Common myeloid progenitor, CD34-positive (primary cell): ENCODE results near the gene SNX20.

ENCODE experiments used
- CTCF ChIA-PET: fragments of 350-600 bp; sonication (Branson Sonifier 250); formaldehyde crosslinking; loops from one replicate; lab custom pipeline; 2021; ENCODE audit warnings: antibody characterized with exemption; lab: Charles Lee
- POLR2A ChIA-PET: fragments of 350-600 bp; sonication (Branson Sonifier 250); formaldehyde crosslinking; loops from one replicate; lab custom pipeline; 2021; ENCODE audit warnings: antibody characterized with exemption; lab: Charles Lee
- DNase-seq, 3 donors: peaks; one replicate each; pipeline versions ENCODE4 v3.0.0 to v3.0.0-alpha.2; 2013
- H3K27ac ChIP-seq, 2 experiments: 1 replicate in 1 of 2; 2 replicates in 1 of 2; pipeline ENCODE4 v1.7.0; 2013; ENCODE audit warnings: inconsistent platforms in 2 of 2, low read length in 2 of 2, mild to moderate bottlenecking in 2 of 2, low read depth in 1 of 2, moderate library complexity in 1 of 2; ENCODE audit not compliant: severe bottlenecking in 2 of 2, insufficient read depth in 1 of 2, poor library complexity in 1 of 2
- H3K27me3 ChIP-seq, 5 experiments: replicated peaks in 2 of 5; 1 replicate in 3 of 5; 2 replicates in 2 of 5; pipeline versions ENCODE4 v1.6.1 to v1.7.0; 2013; ENCODE audit warnings: low read length in 4 of 5, mild to moderate bottlenecking in 2 of 5, moderate library complexity in 2 of 5, inconsistent platforms in 1 of 5; ENCODE audit not compliant: insufficient read depth in 5 of 5, control insufficient read depth in 4 of 5
- H3K36me3 ChIP-seq, 4 experiments: 1 replicate in 2 of 4; 2 replicates in 2 of 4; pipeline versions ENCODE4 v1.6.1 to v1.7.0; 2013; ENCODE audit warnings: low read length in 3 of 4, control low read depth in 1 of 4, mild to moderate bottlenecking in 1 of 4; ENCODE audit not compliant: control insufficient read depth in 4 of 4, insufficient read depth in 4 of 4
- H3K4me1 ChIP-seq, 4 experiments: 1 replicate in 3 of 4; 2 replicates in 1 of 4; pipeline versions ENCODE4 v1.6.1 to v1.7.1; 2013; ENCODE audit warnings: low read length in 3 of 4, mild to moderate bottlenecking in 3 of 4, control low read depth in 1 of 4, inconsistent platforms in 1 of 4, moderate library complexity in 1 of 4; ENCODE audit not compliant: control insufficient read depth in 4 of 4, insufficient read depth in 4 of 4; ENCODE audit errors: control extremely low read depth in 1 of 4
- H3K4me3 ChIP-seq, 7 experiments: 1 replicate in 4 of 7; 2 replicates in 3 of 7; pipeline versions ENCODE4 v1.5.1 to v1.7.0; 2013; ENCODE audit warnings: mild to moderate bottlenecking in 7 of 7, low read length in 6 of 7, moderate library complexity in 6 of 7, inconsistent platforms in 2 of 7, low read depth in 2 of 7, control low read depth in 1 of 7; ENCODE audit not compliant: insufficient read depth in 4 of 7, control insufficient read depth in 1 of 7; ENCODE audit errors: extremely low read depth in 1 of 7
- H3K9me3 ChIP-seq, 5 experiments: 1 replicate in 4 of 5; 2 replicates in 1 of 5; pipeline versions ENCODE4 v1.6.1 to v1.7.1; 2013; ENCODE audit warnings: low read length in 4 of 5, mild to moderate bottlenecking in 2 of 5, inconsistent platforms in 1 of 5, low read depth in 1 of 5, moderate library complexity in 1 of 5; ENCODE audit not compliant: control insufficient read depth in 4 of 5, insufficient read depth in 2 of 5; ENCODE audit errors: control extremely low read depth in 1 of 5
- WGBS: methylation state at CpG from one replicate; pipeline ENCODE4 v1.1.5; 2013; ENCODE audit not compliant: insufficient coverage; 5-methylcytosine and 5-hydroxymethylcytosine counted together

SNX20 gene

GRCh38 chr16:50712560-50712898, 31.4 kb upstream of the SNX20 start:
- Histone ChIP-seq H3K4me3 (no peak overlapping the region), H3K27ac (no peak overlapping the region), H3K27me3 (no peaks in the 10 kb centered on the region), H3K9me3 (no peaks in the 10 kb centered on the region), H3K4me1 (peaks cover 40 to 92% (median 58%) of the 10 kb centered on the region in 4 experiments), H3K36me3 (peaks cover 0 to 2% (median under 1%) of the 10 kb centered on the region in 4 experiments)
- POLR2A ChIA-PET = no interaction called here
- DNase-seq = no peak
- CTCF ChIA-PET = interaction anchor here (0.6 to 2.8 kb wide), 3 partner anchors 10 to 45 kb away, joined by 3 to 8 read pairs (median 4); no protein-coding TSS in a partner anchor
- 83% methylated on average over 1 of the region's 3 CpGs for WGBS

GRCh38 chr16:50711862-50712559, 30.9 kb upstream of the SNX20 start:
- no peak overlapping the region for H3K4me3 ChIP-seq
- DNase-seq = no peak
- H3K4me1 ChIP-seq = peaks cover 40 to 87% (median 59%) of the 10 kb centered on the region in 4 experiments
- peaks cover 0 to 2% (median under 1%) of the 10 kb centered on the region in 4 experiments for H3K36me3 ChIP-seq
- no peaks in the 10 kb centered on the region for H3K9me3 ChIP-seq
- ChIA-PET POLR2A (no interaction called here), CTCF (interaction anchor here (1.0 to 2.8 kb wide), 5 partner anchors 8 to 46 kb away, joined by 3 to 8 read pairs (median 4); no protein-coding TSS in a partner anchor)
- WGBS = 97% methylated on average over 24 of the region's 25 CpGs
- H3K27me3 ChIP-seq = no peaks in the 10 kb centered on the region
- no peak overlapping the region for H3K27ac ChIP-seq

- Histone ChIP-seq H3K36me3 (peaks cover 0 to 2% (median under 1%) of the 10 kb centered on the region in 4 experiments), H3K27ac (no peak overlapping the region), H3K9me3 (no peaks in the 10 kb centered on the region), H3K27me3 (no peaks in the 10 kb centered on the region), H3K4me3 (no peak overlapping the region), H3K4me1 (peaks cover 40 to 82% (median 62%) of the 10 kb centered on the region in 4 experiments)
- POLR2A ChIA-PET = interaction anchor here (0.6 kb wide), 1 partner anchor 1173 kb away, joined by 3 read pairs; no protein-coding TSS in a partner anchor
- DNase-seq = no peak
- CTCF ChIA-PET = interaction anchor here (0.8 to 2.8 kb wide), 6 partner anchors 9 to 46 kb away, joined by 3 to 8 read pairs (median 3); no protein-coding TSS in a partner anchor
- WGBS = 96% methylated on average over 18 of the region's 21 CpGs
Observed at GRCh38 chr16:50711040-50711439, 29.9 kb upstream of the SNX20 start.

- ChIA-PET POLR2A (interaction anchor here (0.7 kb wide), 1 partner anchor 12 kb away, joined by 3 read pairs; no protein-coding TSS in a partner anchor), CTCF (interaction anchor here (1.0 to 2.8 kb wide), 4 partner anchors 8 to 41 kb away, joined by 3 to 12 read pairs (median 3); no protein-coding TSS in a partner anchor)
- peaks cover 0 to 2% (median 0%) of the 10 kb centered on the region in 4 experiments for H3K36me3 ChIP-seq
- 95% methylated on average over 5 of the region's 5 CpGs for WGBS
- no peaks in the 10 kb centered on the region for H3K9me3 ChIP-seq
- no peaks in the 10 kb centered on the region for H3K27me3 ChIP-seq
- H3K27ac ChIP-seq = no peak overlapping the region
- peaks cover 38 to 78% (median 67%) of the 10 kb centered on the region in 4 experiments for H3K4me1 ChIP-seq
- H3K4me3 ChIP-seq = no peak overlapping the region
- DNase-seq = no peak
Observed at GRCh38 chr16:50709980-50710379, 28.9 kb upstream of the SNX20 start.

GRCh38 chr16:50709061-50709684, 28.1 kb upstream of the SNX20 start:
- Histone ChIP-seq H3K9me3 (peaks cover 0 to 4% (median under 1%) of the 10 kb centered on the region in 5 experiments), H3K4me1 (peaks cover 32 to 70% (median 60%) of the 10 kb centered on the region in 4 experiments), H3K27ac (no peak overlapping the region), H3K36me3 (peaks cover 0 to 2% (median 0%) of the 10 kb centered on the region in 4 experiments), H3K4me3 (peak overlapping the region in 4 of 7 experiments; percentile 8 to 37 (median 23)), H3K27me3 (no peaks in the 10 kb centered on the region)
- 24% methylated on average over 6 of the region's 8 CpGs for WGBS
- POLR2A ChIA-PET = interaction anchor here (1.2 kb wide), 1 partner anchor 12 kb away, joined by 3 read pairs; no protein-coding TSS in a partner anchor
- CTCF ChIA-PET = interaction anchor here (0.8 to 2.8 kb wide), 13 partner anchors 9 to 43 kb away, joined by 3 to 12 read pairs (median 5); no protein-coding TSS in a partner anchor
- DNase-seq = peak; percentile 58 to 87 (median 87)

GRCh38 chr16:50708373-50709060, 27.4 kb upstream of the SNX20 start:
- WGBS = 92% methylated on average over 10 of the region's 10 CpGs
- POLR2A ChIA-PET = interaction anchor here (1.2 kb wide), 1 partner anchor 12 kb away, joined by 3 read pairs; no protein-coding TSS in a partner anchor
- Histone ChIP-seq H3K27ac (no peak overlapping the region), H3K4me1 (peaks cover 28 to 63% (median 53%) of the 10 kb centered on the region in 4 experiments), H3K36me3 (peaks cover 0 to 2% (median 0%) of the 10 kb centered on the region in 4 experiments), H3K9me3 (peaks cover 0 to 11% (median 6%) of the 10 kb centered on the region in 5 experiments), H3K27me3 (no peaks in the 10 kb centered on the region), H3K4me3 (peak overlapping the region in 2 of 7 experiments; percentile 11 to 14)
- CTCF ChIA-PET = interaction anchor here (0.8 to 2.8 kb wide), 13 partner anchors 9 to 42 kb away, joined by 3 to 12 read pairs (median 5); no protein-coding TSS in a partner anchor
- no peak for DNase-seq
